Progenitor cell of endocrine pancreas (in vitro differentiated cells): ENCODE data around the gene SGO1. TPM values are rescaled to one million over a fixed set of nuclear protein-coding genes. Genes with fewer than 3 reads are reported as not detected.

Experiments
- DNase-seq: peaks from one replicate; pipeline ENCODE4 v3.0.0; 2021; ENCODE audit warnings: low spot score; ENCODE audit not compliant: unreplicated experiment
- H3K27ac Mint-ChIP-seq: 2 replicates; pipeline ENCODE4 v1.8.0; 2021; ENCODE audit warnings: mild to moderate bottlenecking, moderate library complexity, mixed read lengths
- H3K27me3 Mint-ChIP-seq: 2 replicates; pipeline ENCODE4 v1.8.0; 2021; ENCODE audit warnings: mixed read lengths
- H3K36me3 Mint-ChIP-seq: 2 replicates; pipeline ENCODE4 v1.8.0; 2022; ENCODE audit warnings: mixed read lengths; ENCODE audit not compliant: insufficient read depth
- H3K4me1 Mint-ChIP-seq: 2 replicates; pipeline ENCODE4 v1.8.0; 2021; ENCODE audit warnings: low read depth, mixed read lengths
- H3K4me3 Mint-ChIP-seq: 2 replicates; pipeline ENCODE4 v1.8.0; 2021; ENCODE audit warnings: low read depth, mild to moderate bottlenecking, moderate library complexity, mixed read lengths
- H3K9me3 Mint-ChIP-seq: 2 replicates; pipeline ENCODE4 v1.8.0; 2021; ENCODE audit warnings: low read depth, mixed read lengths
- total RNA-seq: library from RNA; stranded (reverse); gene quantifications from 2 replicates; pipeline ENCODE4 v1.2.1, GENCODE V29; 2021
- TF ChIP-seq, protein P1 (sequence below): fragments of 200-600 bp; sonication (generic); IDR thresholded peaks from one replicate; pipeline ENCODE4 v1.5.0; 2021; ENCODE audit warnings: antibody characterized with exemption, mild to moderate bottlenecking; ENCODE audit not compliant: unreplicated experiment

The SGO1 gene
- total RNA-seq, 1 donor from 2014 or later: 14.8 TPM

DNA sequence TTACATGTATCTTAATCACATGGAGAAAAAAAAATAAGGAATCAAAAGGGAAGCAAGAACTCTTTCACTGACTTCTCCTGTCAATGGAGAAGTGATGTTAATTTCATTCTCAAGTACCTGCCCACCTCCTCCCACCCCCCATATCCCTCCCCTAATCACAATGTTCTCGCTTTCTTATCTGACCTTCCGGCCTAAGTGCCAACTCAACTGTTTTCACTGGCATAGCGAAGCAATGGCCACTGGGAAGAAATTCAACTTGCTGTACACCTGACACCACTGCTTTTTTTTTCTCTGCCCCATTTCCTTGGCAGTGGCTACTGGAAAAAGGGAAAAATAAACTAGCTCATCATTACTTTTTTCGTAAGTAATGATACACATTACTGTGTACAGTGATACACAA is 3.8 kb downstream of the SGO1 start:
- no peaks in the 10 kb centered on the region for H3K9me3 Mint-ChIP-seq
- peak overlapping the region; percentile 31 for H3K27ac Mint-ChIP-seq
- no peaks in the 10 kb centered on the region for H3K4me1 Mint-ChIP-seq
- DNase-seq: no peak
- no peaks in the 10 kb centered on the region for H3K27me3 Mint-ChIP-seq
- no peak overlapping the region for H3K4me3 Mint-ChIP-seq
- peaks cover 6% of the 10 kb centered on the region for H3K36me3 Mint-ChIP-seq
- TF ChIP-seq, protein P1, sequence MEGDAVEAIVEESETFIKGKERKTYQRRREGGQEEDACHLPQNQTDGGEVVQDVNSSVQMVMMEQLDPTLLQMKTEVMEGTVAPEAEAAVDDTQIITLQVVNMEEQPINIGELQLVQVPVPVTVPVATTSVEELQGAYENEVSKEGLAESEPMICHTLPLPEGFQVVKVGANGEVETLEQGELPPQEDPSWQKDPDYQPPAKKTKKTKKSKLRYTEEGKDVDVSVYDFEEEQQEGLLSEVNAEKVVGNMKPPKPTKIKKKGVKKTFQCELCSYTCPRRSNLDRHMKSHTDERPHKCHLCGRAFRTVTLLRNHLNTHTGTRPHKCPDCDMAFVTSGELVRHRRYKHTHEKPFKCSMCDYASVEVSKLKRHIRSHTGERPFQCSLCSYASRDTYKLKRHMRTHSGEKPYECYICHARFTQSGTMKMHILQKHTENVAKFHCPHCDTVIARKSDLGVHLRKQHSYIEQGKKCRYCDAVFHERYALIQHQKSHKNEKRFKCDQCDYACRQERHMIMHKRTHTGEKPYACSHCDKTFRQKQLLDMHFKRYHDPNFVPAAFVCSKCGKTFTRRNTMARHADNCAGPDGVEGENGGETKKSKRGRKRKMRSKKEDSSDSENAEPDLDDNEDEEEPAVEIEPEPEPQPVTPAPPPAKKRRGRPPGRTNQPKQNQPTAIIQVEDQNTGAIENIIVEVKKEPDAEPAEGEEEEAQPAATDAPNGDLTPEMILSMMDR: no peak

DNA sequence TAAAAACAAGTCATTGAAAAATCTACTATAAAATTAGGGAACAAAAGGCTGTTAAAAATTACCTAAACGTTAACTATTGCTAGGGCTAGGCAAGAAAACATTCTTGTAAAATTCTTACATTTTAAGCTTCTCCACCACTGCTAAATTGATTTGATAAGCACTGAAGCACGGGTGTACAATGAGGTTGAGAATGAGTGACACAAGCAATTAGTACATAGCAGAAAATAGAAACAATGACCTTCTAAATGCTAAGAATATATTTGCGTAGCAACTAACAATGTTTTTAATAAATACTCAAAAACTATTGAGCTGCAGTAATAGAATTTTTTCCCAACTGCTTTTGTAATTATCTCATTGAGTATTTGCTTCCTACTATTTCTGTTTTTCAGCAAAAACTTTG is 4.7 kb downstream of the SGO1 start:
- no peaks in the 10 kb centered on the region for H3K27me3 Mint-ChIP-seq
- no peaks in the 10 kb centered on the region for H3K9me3 Mint-ChIP-seq
- TF ChIP-seq, protein P1: no peak
- H3K36me3 Mint-ChIP-seq: peaks cover 6% of the 10 kb centered on the region
- H3K27ac Mint-ChIP-seq: no peak overlapping the region
- H3K4me1 Mint-ChIP-seq: no peaks in the 10 kb centered on the region
- H3K4me3 Mint-ChIP-seq: no peak overlapping the region
- DNase-seq: no peak

DNA sequence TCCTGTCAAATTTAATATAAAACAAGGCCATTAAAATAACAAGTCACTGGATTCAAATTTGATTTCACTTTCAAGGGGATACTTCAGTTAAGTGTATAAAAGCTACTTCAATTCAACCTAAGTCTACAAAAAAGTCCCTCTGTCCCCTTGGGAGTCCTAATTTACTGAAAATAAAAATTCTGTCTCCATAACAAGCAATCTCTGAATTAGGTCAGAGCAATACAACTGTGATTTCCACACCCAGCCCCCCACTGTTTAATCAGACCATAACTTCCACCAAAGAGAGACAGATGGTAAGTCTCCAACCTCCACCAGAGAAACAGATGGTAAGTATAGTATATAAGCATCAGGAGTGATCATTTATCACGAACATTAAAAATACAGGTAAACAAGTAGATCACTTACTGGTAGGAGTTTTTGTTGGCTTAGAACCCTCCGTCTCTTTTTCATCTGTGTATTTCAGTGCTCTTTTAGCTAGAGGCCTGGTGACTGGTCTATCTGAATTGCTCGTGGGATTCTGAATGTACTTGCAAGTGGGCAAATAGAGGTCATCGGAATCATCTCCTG is 12.1 kb downstream of the SGO1 start:
- DNase-seq: no peak
- peaks cover 6% of the 10 kb centered on the region for H3K36me3 Mint-ChIP-seq
- peak overlapping the region; percentile 14 for H3K27ac Mint-ChIP-seq
- no peak overlapping the region for H3K4me3 Mint-ChIP-seq
- H3K27me3 Mint-ChIP-seq: no peaks in the 10 kb centered on the region
- H3K4me1 Mint-ChIP-seq: no peaks in the 10 kb centered on the region
- H3K9me3 Mint-ChIP-seq: no peaks in the 10 kb centered on the region
- TF ChIP-seq, protein P1: no peak

DNA sequence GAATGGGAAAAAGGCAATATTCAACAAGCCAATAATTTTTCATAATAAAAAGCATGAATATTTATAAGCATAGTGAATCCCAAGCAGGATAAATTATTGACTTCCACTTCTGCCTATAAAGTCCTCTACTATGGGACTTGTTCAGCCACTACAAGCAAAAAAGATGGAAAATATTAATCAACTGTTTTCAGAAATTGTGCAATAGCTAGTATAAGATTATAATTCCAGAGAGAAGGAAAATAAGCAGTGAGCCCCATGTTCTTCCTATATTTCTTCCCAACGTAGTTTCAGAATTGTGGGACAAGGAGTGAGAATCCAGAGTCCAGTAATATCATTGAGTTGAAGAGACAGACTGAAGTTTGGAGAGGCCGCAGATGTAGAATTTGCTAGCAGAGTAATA is 24.3 kb downstream of the SGO1 start:
- no peak overlapping the region for H3K27ac Mint-ChIP-seq
- H3K36me3 Mint-ChIP-seq: peaks cover 3% of the 10 kb centered on the region
- DNase-seq: no peak
- TF ChIP-seq, protein P1: no peak
- no peaks in the 10 kb centered on the region for H3K27me3 Mint-ChIP-seq
- H3K9me3 Mint-ChIP-seq: no peaks in the 10 kb centered on the region
- H3K4me1 Mint-ChIP-seq: no peaks in the 10 kb centered on the region
- no peak overlapping the region for H3K4me3 Mint-ChIP-seq

DNA sequence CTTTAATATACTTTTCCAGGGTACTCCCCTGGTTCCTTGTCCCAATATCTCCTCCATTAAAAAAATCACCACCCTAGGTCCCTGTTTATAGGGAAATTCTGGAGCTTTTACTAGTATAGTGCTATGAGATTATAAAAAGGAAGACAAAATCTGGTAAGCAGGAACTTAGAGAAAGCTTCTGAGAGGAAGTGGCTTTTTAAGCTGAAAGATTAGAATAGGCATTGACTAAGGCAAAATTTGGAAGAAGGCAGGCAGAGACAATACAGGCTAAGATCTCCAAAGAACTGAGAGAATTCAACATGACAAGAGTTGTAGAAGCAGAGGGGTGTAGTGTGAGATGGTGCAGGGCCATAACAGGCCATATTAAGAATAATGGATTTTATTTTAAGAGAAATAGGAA is 25.8 kb downstream of the SGO1 start:
- Mint-ChIP-seq H3K27ac (no peak overlapping the region), H3K4me3 (no peak overlapping the region), H3K4me1 (no peaks in the 10 kb centered on the region), H3K9me3 (no peaks in the 10 kb centered on the region), H3K27me3 (no peaks in the 10 kb centered on the region), H3K36me3 (peaks cover 5% of the 10 kb centered on the region)
- TF ChIP-seq, protein P1: no peak
- no peak for DNase-seq
